NCI-H748 (cell line): ENCODE measurements around the gene IFNA7.
"Not testable (repeated sequence)": the region's sequence is repeated elsewhere in the genome, so short reads cannot be mapped to it uniquely, and the experiment has no call there.

Experiments used
- DNase-seq: peaks from one replicate; lab custom pipeline; 2025; ENCODE audit not compliant: unreplicated experiment; lab: John Stamatoyannopoulos, UW

Gene IFNA7

GRCh38 chr9:21182810-21183736 lies 18.9 kb downstream of the IFNA7 start:
- peak; percentile 6 for DNase-seq

- DNase-seq, result no peak
Observed at GRCh38 chr9:21174671-21175070, 27.3 kb downstream of the IFNA7 start.

- DNase-seq, result no peak
Observed at GRCh38 chr9:21172156-21172555, 29.8 kb downstream of the IFNA7 start.

GRCh38 chr9:21171351-21171750 lies 30.7 kb downstream of the IFNA7 start:
- no peak for DNase-seq

- not testable (repeated sequence) for DNase-seq
Observed at GRCh38 chr9:21166560-21166959, 35.4 kb downstream of the IFNA7 start, which contains the start of gene IFNA21. IFNA21 (minus strand) TSS chr9:21166660; CDS start chr9:21166612, 48 bp downstream.

- no peak for DNase-seq
Observed at GRCh38 chr9:21165516-21165915, 36.5 kb downstream of the IFNA7 start.

- no peak for DNase-seq
Observed at GRCh38 chr9:21160178-21160577, 41.8 kb downstream of the IFNA7 start.

- DNase-seq, result no peak
Observed at GRCh38 chr9:21155501-21155900, 46.5 kb downstream of the IFNA7 start.

GRCh38 chr9:21154018-21154608 lies 47.9 kb downstream of the IFNA7 start:
- DNase-seq, result peak; percentile 27

- DNase-seq, result no peak
Observed at GRCh38 chr9:21153336-21154017, 48.5 kb downstream of the IFNA7 start.
